Muscle layer of colon (tissue), 2 donors: ENCODE data around the gene TMEM53.

Source experiments
- H3K27ac ChIP-seq: one replicate; pipeline ENCODE4 v1.7.0; 2013; ENCODE audit warnings: low read depth, mild to moderate bottlenecking, low read length, moderate library complexity
- H3K27me3 ChIP-seq, 2 donors: one replicate each; pipeline ENCODE4 v1.7.0; 2013; ENCODE audit warnings: low read length in 2 of 2, mild to moderate bottlenecking in 2 of 2; ENCODE audit not compliant: insufficient read depth in 2 of 2, control insufficient read depth in 1 of 2
- H3K36me3 ChIP-seq: one replicate; pipeline ENCODE4 v1.7.0; 2013; ENCODE audit warnings: mild to moderate bottlenecking, low read length; ENCODE audit not compliant: insufficient read depth
- H3K4me1 ChIP-seq: one replicate; pipeline ENCODE4 v1.7.0; 2013; ENCODE audit warnings: mild to moderate bottlenecking, low read length; ENCODE audit not compliant: insufficient read depth
- H3K4me3 ChIP-seq, 2 donors: one replicate each; pipeline ENCODE4 v1.7.0; 2013; ENCODE audit warnings: low read length in 2 of 2, low read depth in 1 of 2, mild to moderate bottlenecking in 1 of 2, moderate library complexity in 1 of 2
- H3K9ac ChIP-seq: one replicate; pipeline ENCODE4 v1.7.0; 2013; ENCODE audit warnings: low read length
- H3K9me3 ChIP-seq: one replicate; pipeline ENCODE4 v1.7.0; 2013; ENCODE audit warnings: mild to moderate bottlenecking, low read length
- donor health status: abdominal sarcoma.
- donor health status: Adenocarcinoma of cecum.

Gene TMEM53

DNA sequence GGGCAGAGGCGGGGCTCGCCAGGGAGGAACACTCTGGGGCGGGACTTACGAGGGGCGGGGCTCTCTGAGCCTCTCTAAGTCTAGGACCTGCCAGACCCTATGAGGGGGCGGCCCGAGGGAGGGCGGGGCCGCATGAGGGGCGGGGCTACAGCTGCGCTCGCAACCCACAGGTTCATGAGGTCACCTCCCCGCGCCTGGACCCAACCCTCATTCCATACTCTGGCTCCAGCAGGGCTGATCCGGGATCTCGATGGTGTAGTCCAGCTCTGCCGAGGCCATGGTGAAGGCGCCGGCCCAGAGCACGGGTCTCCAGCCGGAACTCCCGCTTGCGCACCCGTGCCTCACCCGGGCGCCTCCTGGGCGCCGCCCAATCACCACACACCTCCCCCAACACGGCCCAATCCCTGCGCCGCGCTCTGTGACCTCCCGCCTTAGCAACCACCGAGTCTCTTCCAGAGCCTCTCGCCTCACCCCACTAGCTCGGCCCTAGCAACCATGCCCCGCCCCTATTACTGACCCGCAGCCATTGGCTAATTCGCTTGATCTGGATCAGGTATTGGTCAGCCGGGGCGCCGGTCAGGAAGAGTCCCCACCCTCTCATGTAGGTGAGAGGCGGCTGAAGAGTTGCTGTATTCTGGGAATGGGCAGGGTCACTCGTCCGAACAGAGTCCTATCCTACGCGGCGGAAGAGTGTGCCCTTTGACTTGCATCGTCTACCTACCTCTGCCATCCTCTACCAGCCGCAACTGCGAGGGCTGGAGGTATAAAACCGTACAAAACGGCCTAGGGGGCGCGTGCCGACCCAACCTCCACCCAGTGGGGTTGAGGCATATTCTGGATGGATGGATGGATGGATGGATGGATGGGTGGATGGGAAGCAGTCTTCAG, at the start of gene TMEM53, which contains the start of gene ARMH1:
Gene TMEM53 (minus strand): TSS at position 369 of the 888 bp plus-strand sequence. CDS start 90 bp downstream, at position 279.
Gene ARMH1 (plus strand): TSS at position 602 of the 888 bp plus-strand sequence. CDS start 14,984 bp downstream, outside the sequence.
- Histone ChIP-seq H3K9me3 (no peaks in the 10 kb centered on the region), H3K4me3 (peak within 1 kb of the TSS; percentile 87), H3K27me3 (no peaks in the 10 kb centered on the region), H3K9ac (peak within 1 kb of the TSS; percentile 89), H3K27ac (peak within 1 kb of the TSS; percentile 97), H3K4me1 (peaks cover 25% of the 10 kb centered on the region), H3K36me3 (no peaks in the 10 kb centered on the region)

DNA sequence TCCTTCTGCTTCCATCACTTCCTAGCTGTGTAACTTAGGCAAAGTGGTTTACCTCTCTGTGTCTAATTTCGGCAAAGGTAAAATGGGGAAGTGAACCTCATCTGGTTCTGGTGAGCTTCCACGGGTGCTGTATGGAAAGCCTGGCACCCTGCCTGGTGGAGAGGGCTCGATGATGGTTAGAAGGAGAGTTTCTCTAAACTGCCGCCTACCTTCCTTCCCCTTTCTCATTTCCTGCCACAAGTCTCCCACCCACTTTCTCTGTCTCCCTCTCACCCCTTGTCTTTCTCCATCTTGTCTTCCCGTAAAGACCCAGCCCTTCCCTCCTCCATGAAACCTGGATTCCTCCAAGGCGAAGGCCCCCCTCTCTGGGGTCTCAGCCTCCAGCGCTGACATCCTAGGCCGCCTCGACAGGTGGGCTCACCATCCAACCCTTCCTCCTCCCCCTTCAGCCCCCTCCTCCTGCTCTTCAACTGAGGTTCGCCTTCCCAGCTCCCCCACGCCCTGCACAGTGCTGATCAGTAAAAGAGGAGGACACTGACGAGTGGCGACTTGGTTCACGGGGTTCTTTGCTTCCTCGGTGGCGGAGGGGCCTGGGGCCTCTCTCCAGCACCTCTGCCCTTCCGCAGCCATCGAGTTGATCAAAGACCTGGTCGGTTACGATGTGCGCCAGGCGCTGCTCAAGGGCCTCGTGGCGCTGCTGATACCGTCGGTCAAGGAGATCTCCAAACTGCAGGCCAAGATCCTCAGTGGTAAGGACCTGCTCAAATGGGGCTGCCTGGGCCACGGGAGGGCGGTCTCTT, 49.4 kb upstream of the TMEM53 start:
- Histone ChIP-seq H3K27ac (no peak overlapping the region), H3K36me3 (no peaks in the 10 kb centered on the region), H3K9me3 (no peaks in the 10 kb centered on the region), H3K4me3 (no peak overlapping the region), H3K27me3 (no peaks in the 10 kb centered on the region), H3K4me1 (no peaks in the 10 kb centered on the region), H3K9ac (no peak overlapping the region)

DNA sequence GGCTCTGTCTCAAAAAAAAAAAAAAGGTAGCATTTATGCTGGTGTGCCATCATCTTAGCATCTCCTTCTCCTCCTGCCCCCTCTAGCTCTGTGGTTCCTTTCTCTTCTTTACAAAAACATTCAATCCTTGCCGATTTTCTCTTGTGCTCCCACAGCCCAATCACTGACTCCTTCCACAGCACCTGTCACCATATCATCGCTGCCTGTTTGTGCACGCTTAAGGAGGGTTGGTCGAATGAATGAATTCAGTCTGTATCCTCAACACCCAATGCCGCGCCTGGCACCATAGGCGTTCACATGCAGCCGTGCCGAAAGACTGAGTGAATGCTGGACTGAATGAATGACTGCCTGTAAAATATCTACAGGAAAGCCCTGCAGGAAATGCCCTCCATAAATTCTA, 48.8 kb upstream of the TMEM53 start:
- H3K9me3 ChIP-seq, result no peaks in the 10 kb centered on the region
- H3K27ac ChIP-seq, result no peak overlapping the region
- no peak overlapping the region for H3K4me3 ChIP-seq
- H3K36me3 ChIP-seq, result no peaks in the 10 kb centered on the region
- no peak overlapping the region for H3K9ac ChIP-seq
- no peaks in the 10 kb centered on the region for H3K4me1 ChIP-seq
- no peaks in the 10 kb centered on the region for H3K27me3 ChIP-seq

DNA sequence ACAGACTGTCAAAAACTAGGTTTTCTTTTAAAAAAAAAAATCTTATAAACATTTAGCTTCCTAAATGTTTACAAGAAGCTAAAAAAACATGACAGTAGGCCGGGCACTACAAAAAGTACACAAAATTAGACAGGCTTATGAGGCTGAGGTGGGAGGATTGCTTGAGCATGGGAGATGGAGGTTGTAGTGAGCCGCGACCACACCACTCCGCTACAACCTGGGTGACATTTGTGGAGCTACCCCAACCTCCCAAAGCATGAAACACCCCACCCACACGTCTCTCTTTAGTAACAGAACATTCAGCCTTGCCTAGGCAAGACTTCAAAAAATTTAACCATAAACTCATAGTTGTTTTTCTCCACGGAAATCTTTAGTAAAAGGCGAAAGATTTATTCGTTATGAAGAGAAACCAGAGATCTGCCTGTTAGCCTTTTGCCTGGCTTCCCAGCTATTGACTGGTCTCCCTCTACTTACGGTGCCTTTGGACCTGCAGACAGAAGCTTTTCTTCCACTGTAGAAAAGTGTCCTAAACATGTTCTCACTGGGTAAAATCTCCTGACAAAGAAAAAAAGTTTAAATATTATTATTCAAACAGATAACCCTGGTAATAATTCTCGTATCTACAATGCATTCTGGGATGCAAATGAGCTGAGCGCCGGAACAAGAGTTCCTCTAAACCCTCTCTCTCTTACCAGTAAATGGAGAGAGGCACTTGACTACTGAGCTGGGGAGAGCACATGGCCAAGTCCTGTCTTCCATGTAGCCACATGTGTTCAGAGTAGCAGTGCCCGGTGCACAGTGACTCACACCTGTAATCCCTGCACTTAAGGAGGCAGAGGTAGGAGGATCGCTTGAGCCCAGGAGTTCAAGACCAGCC, 47.4 kb upstream of the TMEM53 start:
- no peak overlapping the region for H3K4me3 ChIP-seq
- no peaks in the 10 kb centered on the region for H3K36me3 ChIP-seq
- H3K27ac ChIP-seq, result no peak overlapping the region
- no peaks in the 10 kb centered on the region for H3K4me1 ChIP-seq
- H3K9ac ChIP-seq, result no peak overlapping the region
- H3K27me3 ChIP-seq, result no peaks in the 10 kb centered on the region
- no peaks in the 10 kb centered on the region for H3K9me3 ChIP-seq

DNA sequence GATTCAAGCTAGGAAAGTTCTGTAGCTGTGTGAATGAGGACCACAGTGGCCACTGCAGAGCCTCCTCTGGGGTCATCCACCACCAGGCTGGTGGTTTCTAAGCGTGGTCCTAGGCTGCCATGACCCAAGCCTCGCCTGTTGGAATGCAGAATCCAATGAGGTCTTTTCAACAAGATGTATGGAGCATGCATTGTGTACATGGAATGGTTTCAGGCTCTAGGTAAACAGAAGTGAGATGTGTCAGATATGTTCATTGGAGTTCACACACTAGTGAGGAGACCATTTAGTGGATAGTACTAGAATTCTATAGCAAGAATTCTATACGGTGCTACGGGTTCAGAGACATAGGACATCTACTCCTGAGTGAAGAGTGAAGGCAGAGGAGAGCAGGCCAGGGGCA, 46.0 kb upstream of the TMEM53 start:
- no peak overlapping the region for H3K27ac ChIP-seq
- no peak overlapping the region for H3K9ac ChIP-seq
- H3K4me1 ChIP-seq, result no peaks in the 10 kb centered on the region
- H3K9me3 ChIP-seq, result no peaks in the 10 kb centered on the region
- H3K27me3 ChIP-seq, result no peaks in the 10 kb centered on the region
- H3K36me3 ChIP-seq, result no peaks in the 10 kb centered on the region
- no peak overlapping the region for H3K4me3 ChIP-seq

DNA sequence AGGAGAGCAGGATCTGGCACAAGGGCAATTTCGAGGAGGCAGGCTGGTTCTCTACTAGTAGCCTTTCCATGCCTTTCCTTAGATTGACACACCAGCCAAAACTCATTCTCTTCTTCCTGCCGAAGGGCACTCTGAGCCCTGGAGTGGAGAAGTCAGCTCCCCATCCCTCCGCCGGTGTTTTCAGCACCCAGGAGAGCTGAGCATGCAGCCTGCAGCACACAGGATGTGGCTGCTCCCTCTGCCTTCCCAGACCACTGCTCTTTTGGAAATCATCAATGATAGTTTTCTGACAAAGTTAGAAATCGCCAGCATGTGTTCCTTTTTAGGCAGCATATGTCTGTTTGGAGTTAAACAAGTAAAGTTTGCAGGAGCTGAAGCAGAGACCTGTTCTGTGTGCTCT, 45.0 kb upstream of the TMEM53 start:
- no peak overlapping the region for H3K27ac ChIP-seq
- no peak overlapping the region for H3K9ac ChIP-seq
- no peak overlapping the region for H3K4me3 ChIP-seq
- H3K36me3 ChIP-seq, result no peaks in the 10 kb centered on the region
- H3K4me1 ChIP-seq, result peaks cover 7% of the 10 kb centered on the region
- no peaks in the 10 kb centered on the region for H3K27me3 ChIP-seq
- no peaks in the 10 kb centered on the region for H3K9me3 ChIP-seq

DNA sequence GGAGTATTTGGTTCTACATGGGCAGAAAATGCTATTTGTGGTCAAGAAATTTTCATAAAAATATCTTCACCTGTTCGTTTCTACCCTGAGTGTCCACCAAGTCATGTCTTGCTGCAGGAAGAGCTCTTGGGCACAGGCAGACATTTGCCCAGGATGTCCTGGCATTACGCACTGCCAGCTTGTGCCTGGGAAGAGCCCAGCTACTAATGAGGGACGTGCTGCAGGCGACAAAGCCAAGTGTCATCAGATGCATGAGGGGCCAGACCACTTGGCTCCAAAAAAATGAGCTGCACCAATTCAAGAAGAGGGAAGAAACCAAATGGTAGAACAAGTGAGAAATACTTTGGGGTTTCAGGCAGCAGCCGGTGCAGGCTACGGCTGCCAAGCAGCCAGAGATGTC, 43.8 kb upstream of the TMEM53 start:
- Histone ChIP-seq H3K27me3 (no peaks in the 10 kb centered on the region), H3K27ac (no peak overlapping the region), H3K36me3 (no peaks in the 10 kb centered on the region), H3K9me3 (no peaks in the 10 kb centered on the region), H3K4me1 (peaks cover 7% of the 10 kb centered on the region), H3K4me3 (no peak overlapping the region), H3K9ac (no peak overlapping the region)

DNA sequence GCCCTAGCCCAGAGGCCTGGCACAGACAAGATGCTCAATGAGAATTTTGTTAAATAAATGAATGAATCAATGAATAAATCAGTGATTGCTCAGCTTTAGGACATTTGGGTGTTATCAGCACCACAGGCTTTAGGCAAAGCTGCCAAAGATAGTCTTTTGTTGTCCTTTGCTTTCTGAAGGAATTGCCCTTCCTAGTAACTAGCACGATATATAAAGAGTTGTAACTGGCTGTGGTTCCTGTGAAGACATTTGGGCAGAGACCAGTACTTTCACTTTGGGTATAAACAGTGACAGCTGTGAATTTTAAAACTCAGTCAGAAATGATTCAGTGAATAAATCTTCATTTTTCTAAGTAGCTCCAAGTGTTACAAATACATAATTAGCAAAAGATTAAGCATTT, 43.4 kb upstream of the TMEM53 start:
- no peak overlapping the region for H3K27ac ChIP-seq
- no peaks in the 10 kb centered on the region for H3K36me3 ChIP-seq
- H3K9ac ChIP-seq, result no peak overlapping the region
- H3K4me3 ChIP-seq, result no peak overlapping the region
- H3K27me3 ChIP-seq, result no peaks in the 10 kb centered on the region
- H3K9me3 ChIP-seq, result no peaks in the 10 kb centered on the region
- peaks cover 7% of the 10 kb centered on the region for H3K4me1 ChIP-seq

DNA sequence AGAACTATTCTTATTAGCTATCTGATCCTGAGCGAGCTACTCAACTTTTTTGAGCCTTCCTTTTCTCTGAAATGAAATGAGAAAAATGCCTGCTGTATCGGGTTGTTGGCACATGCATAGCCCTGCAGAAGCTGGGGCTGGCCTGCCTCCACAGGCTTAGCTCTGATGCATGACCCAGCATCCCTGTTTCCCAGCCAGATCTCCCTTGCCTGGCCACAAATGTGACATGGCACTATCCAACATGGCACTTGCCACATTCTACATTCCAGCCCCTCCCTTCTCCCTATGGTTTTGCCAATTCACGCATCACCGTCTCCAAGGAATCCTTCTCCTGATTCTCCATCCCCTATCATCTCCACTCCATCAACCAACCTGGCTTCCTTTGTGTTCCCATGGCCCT, 42.9 kb upstream of the TMEM53 start:
- H3K36me3 ChIP-seq, result no peaks in the 10 kb centered on the region
- H3K27me3 ChIP-seq, result no peaks in the 10 kb centered on the region
- H3K9me3 ChIP-seq, result no peaks in the 10 kb centered on the region
- H3K9ac ChIP-seq, result no peak overlapping the region
- no peak overlapping the region for H3K27ac ChIP-seq
- H3K4me1 ChIP-seq, result peaks cover 7% of the 10 kb centered on the region
- no peak overlapping the region for H3K4me3 ChIP-seq

DNA sequence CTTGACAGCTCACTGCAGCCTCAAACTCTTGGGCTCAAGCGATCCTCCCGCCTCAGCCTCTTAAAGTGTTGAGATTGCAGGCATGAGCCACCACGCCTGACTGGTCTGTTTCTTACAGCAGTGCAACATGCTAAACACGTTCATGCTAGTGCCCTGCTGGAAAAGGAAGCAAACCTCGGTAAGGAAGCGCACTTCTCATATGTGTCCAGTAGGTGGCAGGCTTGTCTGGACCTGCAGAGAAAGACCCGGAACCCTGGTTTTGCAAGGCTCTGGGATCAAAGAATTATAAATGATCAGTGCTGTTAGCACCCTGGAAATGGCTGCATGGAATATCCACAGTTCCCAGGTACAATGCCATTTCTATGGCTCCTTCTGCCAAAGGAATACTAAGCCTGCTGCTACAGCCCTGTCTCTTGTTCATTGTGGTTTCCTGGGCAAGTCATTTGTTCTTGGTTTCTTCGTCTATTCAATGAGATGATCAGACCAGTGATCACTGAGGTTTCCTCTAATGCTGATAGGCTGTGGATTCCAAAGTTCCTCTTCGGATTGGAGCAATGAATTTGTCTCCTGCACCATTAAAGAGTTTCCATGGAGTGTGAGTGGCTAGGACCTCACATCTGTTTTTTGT, 40.8 kb upstream of the TMEM53 start:
- no peaks in the 10 kb centered on the region for H3K36me3 ChIP-seq
- H3K4me1 ChIP-seq, result peaks cover 7% of the 10 kb centered on the region
- no peak overlapping the region for H3K9ac ChIP-seq
- H3K4me3 ChIP-seq, result no peak overlapping the region
- H3K9me3 ChIP-seq, result no peaks in the 10 kb centered on the region
- no peaks in the 10 kb centered on the region for H3K27me3 ChIP-seq
- H3K27ac ChIP-seq, result no peak overlapping the region
